ENCODE measurements around the gene KY.

The KY gene

DNA sequence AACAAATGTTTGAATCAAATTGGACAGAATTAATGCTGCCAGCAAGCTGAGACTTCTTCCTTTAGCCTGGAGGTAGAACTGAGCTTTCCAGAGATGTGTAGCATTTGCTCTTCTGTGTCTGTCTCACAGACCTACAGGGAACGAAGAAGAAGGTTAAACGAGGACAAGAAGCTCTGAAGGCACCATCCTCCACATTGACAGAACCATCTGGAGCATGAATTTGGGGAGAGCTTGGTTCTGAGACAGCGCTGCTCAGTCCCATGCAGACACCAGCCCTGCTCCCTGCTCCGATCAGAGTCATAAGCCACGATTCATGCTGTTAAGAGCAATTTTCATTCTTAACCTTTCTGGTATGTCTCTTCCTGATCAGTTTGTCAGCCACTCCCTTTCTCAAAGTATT lies 7.7 kb upstream of the KY start:
- TF ChIP-seq, protein P1, sequence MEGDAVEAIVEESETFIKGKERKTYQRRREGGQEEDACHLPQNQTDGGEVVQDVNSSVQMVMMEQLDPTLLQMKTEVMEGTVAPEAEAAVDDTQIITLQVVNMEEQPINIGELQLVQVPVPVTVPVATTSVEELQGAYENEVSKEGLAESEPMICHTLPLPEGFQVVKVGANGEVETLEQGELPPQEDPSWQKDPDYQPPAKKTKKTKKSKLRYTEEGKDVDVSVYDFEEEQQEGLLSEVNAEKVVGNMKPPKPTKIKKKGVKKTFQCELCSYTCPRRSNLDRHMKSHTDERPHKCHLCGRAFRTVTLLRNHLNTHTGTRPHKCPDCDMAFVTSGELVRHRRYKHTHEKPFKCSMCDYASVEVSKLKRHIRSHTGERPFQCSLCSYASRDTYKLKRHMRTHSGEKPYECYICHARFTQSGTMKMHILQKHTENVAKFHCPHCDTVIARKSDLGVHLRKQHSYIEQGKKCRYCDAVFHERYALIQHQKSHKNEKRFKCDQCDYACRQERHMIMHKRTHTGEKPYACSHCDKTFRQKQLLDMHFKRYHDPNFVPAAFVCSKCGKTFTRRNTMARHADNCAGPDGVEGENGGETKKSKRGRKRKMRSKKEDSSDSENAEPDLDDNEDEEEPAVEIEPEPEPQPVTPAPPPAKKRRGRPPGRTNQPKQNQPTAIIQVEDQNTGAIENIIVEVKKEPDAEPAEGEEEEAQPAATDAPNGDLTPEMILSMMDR (IDR thresholded peaks at IDR 0.05) = no peak

DNA sequence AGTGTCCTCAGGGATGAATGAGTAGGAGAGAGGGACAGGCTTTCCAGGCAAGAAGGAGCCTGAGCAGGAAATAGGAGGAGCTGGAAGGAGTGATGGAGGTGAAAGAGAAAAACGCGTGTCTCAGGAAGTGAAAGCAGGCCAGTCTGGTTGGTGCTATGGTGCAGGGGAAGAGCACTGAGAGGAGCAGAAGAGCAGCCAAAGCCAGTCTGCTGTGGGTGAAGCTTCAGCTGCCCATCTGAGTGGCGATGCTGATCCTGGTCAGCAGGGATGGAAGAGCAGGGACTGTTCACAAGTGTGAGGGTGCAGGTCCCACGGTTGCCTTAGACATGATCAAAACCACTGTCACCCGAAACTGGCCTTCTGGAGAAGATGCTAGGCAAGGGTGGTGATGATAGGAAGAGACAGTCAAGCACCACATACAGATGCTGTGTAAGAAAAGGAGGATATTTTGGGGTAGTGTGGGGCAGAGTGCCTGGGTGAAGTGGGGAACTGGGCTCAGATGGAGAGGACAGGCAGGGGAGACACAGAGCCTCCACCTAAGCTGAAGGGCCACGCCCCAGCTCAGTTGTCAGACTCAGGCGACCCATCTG lies 5.5 kb upstream of the KY start:
- TF ChIP-seq, protein P1 (IDR thresholded peaks at IDR 0.05) = no peak

DNA sequence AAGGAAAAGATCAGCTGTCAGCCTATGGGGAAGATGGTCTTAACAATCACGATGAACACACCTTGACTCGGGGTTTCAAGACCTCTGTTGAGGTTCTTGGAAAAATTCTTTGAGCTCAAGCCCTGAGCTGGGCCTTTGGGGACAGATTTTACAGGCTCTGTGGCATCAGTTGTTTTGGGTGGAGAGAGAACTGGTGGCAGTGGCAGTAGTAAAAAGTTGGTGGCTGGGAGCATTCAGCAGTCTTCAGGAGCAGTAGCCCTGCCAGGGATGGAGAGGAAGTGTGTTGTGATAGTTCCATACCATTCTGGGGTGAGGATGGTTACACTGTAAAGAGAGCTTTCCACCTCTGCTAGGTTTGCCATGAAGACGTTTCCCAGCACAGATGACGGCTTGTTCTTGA lies 4.9 kb upstream of the KY start:
- TF ChIP-seq, protein P1 (IDR thresholded peaks at IDR 0.05) = no peak

DNA sequence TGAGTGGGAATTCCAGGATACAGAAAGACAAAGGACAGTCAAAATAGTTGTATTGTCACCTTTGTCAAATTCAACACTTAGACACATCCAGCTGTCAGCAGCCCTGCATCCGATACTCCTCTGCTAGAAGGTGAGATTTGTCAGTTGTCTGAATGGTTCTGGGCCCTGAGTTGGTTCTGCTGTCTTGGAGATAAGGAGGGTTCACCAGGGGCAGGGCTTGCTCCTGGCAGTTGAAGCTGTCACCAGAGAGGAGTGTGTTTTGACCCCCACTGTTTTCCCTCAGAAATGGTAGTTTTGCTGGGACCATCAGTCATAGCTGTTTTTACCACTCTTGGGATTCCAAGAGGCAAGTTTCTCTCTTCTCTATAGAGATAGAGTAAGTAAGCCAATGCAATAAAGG lies 3.2 kb upstream of the KY start:
- TF ChIP-seq, protein P1 (IDR thresholded peaks at IDR 0.05) = no peak

DNA sequence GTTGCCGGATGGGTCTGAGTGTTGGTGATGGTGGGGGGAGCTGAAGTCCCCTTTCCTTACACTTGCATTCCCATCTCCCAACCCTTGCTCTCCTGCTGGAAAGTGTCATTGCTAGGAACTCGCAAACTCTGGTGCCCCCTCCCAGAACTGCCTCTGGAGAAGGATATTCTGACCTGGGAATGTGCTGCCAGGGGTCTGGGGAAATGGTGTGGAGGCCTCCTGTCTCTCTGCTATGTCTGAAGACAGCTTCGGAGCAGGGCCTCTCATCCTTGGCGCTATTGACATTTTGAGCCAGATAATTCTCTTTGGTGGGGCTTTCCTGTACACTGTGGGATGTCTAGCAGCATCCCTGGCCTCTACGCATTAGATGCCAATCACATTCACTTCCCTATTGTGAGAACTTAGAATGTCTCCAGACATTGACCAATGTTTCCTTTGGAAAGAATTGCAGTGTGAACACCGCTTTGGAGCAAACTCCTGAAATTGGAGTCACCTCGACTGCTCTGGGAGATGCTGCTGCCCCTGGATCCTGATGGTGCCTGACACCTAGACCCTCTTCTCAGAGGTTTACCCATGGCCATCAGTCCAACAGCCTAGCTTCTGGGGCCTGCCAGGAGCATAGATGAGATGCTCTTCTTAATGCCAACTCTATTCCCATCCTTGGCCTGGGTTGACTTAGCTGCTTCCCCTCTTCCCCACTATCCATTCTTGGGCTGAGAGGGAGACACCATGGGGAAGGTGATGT lies 2.2 kb upstream of the KY start:
- TF ChIP-seq, protein P1 (IDR thresholded peaks at IDR 0.05) = no peak

DNA sequence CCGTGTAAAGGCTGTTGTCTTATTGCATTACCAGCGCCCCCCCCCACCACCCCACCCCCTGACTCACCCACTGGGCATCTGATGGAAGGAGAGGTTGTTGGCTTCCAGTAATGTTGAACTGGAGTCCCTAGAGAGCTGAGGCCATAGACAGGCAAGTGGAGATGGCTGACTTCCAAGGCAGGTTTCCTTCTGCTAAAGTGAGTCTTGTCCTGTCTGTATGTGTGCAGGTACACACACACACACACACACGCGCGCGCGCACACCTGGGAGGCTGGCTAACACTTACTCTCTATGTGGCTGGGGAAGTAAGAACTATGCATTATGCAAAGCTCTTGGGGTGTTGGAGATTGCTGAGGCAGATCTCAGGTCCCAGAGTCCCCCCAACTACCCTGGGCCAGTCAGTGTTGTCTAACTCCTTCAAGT lies 1.6 kb upstream of the KY start:
- TF ChIP-seq, protein P1 (IDR thresholded peaks at IDR 0.05) = no peak

DNA sequence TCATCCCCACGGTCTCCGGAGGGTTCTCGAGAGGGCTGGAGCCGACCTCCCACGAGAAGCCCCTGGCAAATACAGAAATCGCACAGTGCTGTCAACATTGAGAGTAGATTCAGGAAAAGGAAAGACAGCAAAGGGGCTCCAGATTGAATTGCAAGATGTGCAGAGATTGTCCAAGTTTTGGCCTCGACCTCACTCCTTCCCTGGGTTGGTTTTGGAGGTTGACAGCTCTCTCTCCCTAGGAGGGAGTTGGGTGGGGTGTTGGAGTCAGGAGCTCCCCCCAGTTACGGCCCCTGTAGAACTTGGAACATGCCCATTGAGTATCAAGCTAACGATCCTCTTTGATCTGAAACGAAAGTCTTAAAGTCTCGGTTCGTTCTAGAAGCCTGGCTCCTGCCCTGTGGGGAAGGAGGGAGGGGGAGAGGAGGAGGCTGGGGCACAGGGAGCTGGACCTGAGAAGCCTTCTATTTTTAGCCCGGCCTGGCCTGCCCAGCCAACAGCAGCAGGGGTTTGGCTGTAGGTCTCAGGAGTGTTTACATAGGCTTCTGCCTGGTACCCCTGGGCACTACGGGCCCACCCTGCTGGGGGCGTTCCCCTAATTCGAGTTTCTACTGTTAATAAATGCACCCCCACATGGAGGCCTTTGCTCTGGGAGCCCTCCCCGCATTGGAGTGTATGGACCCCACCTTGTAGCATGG lies 672 bp upstream of the KY start:
- TF ChIP-seq, protein P1 (IDR thresholded peaks at IDR 0.05) = no peak

Measured in LNCAP (cell line).